Non-pigmented ciliary epithelial cell (primary cell): ENCODE data around the gene MARCHF2.

Experiments used
- DNase-seq: peaks from one replicate; pipeline ENCODE4 v3.0.0-alpha.2; 2010; ENCODE audit warnings: low read depth

The MARCHF2 gene

DNA sequence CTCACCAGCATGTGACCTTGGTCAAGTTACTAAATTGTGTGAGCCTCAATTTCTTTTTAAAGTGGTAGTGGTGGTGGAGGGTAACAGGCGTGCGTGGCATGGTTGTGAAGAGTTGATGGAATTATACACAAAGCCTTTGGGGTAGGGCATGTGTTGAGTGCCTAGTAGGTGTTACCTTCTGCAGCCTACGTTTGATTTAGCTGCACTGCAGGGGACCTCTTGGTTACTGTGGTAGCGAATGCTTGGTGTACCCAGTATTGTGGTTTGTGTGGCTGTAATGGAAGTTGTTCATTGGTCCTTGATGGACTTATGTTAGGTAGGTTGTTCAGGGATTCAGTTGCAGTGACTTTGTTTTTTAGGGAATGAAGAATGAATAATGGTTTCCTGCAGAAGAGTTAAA, 64.8 kb downstream of the MARCHF2 start:
- DNase-seq, result no peak

DNA sequence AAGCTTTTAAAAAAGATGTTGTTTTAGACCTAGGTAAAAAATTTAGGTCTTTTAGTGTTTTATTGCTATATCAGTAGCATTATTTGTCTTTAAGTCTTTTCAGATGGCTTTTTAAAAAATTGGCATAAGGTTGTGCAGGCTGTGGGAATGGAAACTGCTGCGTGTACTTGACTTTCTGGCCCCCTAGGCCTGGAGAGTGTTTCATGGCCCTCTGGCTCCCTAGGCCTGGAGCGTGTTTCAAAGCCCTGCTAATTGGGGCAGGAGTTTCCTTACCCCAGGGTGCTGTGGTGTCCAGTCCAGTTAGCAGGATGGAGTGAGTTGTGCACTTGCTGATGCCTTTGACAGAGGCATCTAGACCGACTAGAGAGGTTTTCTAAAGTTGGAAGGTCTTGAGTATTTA, 65.5 kb downstream of the MARCHF2 start:
- DNase-seq, result no peak

DNA sequence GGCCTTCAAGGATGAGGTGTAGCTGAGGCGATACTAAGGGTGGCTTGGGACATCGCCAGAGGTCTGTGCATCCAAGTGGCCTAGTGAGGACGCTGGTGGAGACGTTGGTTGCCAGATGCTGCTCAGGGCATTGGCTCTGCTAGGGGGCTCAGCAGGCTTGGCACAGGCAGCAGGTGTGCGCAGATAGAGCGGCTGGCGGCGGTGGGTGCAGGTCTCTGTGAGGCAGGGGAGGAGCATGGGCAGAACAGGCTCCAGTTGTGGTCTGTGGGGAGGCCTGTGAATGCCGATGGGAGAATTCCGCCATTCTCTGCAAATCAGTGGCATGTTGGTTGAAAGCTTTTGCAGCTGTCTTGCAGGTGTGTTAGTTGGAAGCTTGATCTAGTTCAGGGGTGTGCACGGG, 68.1 kb downstream of the MARCHF2 start:
- DNase-seq, result no peak

DNA sequence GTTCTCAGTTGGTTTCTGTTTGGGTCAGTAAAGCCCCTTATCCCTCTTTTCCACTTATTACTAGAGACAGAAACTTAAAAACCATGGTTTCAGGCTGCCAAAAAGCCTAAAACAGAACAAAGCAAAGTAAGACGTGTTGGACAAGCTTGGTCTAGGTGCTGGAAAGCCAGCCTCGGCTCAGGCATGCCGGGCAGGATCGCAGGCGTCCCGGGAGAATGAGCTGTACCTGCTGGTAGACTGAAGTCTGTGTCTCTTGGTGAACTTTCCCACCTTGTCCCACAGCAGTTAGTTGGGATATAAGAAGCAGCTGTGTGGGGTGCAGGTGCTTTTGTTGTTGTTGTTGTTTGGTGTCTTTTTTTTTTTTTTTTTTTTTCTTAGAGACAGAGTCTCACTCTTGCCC, 68.5 kb downstream of the MARCHF2 start:
- DNase-seq, result no peak

DNA sequence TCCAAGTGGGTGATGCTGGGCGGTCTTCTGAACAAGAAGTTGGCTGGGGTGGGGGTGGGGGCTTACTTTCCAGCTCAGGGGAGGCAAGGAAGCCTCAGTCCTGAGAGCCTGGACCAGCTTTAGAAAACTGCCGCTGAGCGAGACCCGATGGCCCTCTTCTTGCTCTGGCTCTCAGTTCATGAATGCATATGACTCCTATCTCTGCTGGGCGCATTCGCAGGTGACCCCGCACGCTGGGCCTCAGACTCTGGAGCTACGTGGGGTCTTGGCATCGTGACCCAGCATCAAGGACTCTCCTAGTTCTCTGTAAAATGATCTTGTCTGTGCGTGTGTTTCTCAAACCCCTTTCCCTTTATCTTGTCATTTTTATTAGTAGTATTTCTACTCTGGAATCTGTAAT, 69.6 kb downstream of the MARCHF2 start:
- DNase-seq, result no peak

DNA sequence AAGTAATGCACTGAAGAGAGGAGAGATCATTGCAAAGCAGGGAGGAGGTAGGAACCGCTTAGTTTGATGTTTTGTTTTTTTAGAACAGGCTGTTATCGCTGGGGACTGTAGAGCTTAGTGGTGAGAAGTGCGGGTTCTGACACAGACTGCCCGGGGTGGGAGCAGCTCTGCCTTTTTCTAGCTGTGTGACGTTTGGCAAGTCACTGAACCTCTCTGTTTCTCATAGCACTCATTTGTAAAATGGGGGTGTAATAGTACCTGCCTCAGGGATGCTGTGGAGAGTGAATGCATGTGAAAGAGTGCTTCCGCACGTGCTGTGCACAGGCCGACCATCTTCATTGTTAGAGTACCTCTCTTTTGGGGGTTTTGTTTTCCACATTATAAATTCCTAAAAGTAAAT, 70.1 kb downstream of the MARCHF2 start:
- DNase-seq, result no peak

DNA sequence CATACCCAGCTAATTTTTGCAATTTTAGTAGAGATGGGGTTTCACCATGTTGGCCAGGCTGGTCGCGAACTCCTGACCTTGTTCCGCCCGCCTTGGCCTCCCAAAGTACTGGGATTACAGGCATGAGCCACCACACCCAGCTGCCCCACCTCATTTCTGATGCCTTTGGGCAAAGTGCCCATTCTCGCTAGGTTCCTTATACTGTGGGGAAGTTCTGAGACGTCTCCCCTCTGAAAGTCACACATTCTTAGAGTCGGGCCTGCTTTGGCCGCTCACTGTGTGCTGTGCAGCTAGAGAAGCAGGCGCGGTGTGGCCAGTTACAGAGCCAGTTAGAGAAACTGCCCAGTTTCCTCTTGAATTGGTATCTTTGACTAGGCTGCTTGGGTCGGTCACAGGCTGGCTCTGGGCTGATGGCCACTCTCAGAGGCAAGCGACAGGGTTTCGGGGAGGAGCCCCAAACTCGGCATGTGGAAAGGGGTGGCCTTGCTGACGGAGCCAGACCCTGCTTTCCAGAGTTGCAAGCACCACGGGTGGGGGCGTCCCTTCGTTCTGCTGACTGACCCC, 71.3 kb downstream of the MARCHF2 start:
- no peak for DNase-seq

DNA sequence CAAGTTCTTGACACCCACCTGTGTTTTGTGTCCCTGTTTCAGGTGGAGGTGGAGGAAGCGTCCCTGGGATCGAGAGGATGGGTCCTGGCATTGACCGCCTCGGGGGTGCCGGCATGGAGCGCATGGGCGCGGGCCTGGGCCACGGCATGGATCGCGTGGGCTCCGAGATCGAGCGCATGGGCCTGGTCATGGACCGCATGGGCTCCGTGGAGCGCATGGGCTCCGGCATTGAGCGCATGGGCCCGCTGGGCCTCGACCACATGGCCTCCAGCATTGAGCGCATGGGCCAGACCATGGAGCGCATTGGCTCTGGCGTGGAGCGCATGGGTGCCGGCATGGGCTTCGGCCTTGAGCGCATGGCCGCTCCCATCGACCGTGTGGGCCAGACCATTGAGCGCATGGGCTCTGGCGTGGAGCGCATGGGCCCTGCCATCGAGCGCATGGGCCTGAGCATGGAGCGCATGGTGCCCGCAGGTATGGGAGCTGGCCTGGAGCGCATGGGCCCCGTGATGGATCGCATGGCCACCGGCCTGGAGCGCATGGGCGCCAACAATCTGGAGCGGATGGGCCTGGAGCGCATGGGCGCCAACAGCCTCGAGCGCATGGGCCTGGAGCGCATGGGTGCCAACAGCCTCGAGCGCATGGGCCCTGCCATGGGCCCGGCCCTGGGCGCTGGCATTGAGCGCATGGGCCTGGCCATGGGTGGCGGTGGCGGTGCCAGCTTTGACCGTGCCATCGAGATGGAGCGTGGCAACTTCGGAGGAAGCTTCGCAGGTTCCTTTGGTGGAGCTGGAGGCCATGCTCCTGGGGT, 72.7 kb downstream of the MARCHF2 start:
- no peak for DNase-seq

DNA sequence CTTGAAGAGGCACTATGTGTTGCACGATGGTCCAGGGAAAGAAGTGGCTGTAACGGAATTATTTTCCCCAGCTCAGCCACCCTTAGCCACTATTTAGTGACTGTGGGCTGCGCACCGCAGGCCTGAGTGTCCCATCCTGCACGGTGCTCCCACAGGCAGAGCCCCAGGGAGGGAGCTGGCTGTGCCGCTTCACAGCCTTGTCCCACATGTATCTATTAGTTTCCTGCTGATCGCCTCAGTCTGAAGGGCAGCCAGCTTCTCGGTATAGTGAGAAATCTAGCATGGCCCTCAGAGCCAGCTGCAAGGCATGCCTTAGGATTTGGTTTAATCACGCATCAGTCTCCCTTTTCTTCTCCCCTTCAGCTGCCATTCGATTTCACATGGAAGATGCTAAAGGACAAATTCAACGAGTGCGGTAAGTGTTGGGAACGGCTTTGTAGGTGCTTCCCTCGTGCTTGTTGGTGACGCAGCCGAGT, 73.6 kb downstream of the MARCHF2 start:
- no peak for DNase-seq

DNA sequence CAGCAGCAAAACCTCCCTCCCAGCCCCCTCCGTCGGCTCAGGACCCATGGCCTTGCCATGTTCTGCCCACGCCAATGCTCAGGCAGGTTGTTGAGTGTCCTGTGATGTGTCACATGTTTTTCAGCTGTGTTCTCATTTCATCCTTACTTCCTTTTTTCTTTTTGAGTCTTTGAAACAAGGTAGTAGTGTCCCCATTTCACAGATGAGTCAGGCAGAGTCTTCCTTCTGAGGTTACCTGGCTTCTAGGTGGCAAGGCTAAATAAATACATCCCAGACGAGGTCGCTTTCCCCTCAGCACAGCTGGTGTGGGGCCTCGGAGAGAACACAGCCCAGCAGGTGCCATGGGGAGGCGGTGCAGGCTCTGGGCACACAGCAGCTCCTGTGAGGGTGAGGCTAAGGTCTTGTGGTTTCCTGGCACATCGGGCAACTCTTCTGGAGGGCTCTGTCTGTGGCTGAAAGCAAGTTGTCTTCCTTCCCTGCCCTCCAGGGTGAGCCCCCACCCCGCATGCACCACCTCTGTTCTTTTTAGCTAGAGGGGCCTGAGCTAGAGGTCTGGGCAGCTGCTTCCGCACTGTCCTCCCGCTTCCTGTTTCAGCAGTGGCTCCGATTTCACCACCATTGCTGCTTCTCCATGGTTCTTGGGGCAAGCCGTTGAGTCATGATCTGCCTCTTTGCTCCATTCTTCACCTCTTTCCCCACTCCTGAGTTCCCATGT, 74.2 kb downstream of the MARCHF2 start:
- DNase-seq, result no peak

DNA sequence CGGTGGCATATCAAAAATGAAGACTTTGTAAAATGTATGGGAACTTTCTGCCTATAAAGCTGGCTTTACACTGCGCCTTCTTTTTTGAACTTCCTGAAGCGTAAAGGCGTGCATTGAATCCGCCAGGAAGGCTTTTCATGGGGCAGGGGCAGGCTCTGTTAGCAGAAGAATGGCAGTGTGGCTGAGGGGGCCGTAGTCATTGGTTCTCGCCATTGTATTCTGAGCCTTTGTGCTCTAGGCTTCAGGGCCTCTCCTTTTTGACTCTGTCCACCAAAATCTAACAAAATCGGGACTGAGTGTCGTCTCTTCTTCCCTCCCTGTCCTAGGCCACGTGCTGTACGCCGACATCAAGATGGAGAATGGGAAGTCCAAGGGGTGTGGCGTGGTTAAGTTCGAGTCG, 75.3 kb downstream of the MARCHF2 start:
- no peak for DNase-seq
